Activated naive CD4-positive, alpha-beta T cell treated with anti-CD3 and anti-CD28 coated beads, Interleukin-2, amount 50 U/mL, for 16 hours (primary cell): ENCODE measurements around the gene CGB7.
"Not testable (repeated sequence)": the region's sequence is repeated elsewhere in the genome, so short reads cannot be mapped to it uniquely, and the experiment has no call there.

Source experiments
- DNase-seq: peaks from one replicate; pipeline ENCODE4 v3.0.0-alpha.2; 2020

The CGB7 gene

GRCh38 chr19:49039736-49040135, 17.8 kb downstream of the CGB7 start:
- DNase-seq: not testable (repeated sequence)

- not testable (repeated sequence) for DNase-seq
Measured at GRCh38 chr19:49038557-49039276, 18.8 kb downstream of the CGB7 start.

DNA sequence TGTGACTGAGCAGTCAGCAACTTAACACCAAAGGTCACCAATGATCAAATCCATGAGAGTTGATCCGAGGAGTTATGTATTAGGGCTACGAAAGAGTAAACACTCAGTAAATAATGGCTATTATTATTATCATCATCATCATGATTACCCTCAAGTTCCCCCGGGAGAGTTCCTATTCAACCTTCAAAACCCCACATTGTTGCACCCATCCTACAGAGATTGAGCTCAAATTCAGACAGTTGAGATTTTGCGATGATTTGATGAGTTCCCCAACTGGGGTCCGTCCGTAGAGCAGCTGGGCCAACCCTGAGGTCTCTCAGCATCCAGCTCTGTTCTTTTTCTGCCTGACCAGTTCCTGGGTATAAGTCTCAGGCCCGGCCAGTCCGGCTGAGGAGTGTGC, 19.4 kb downstream of the CGB7 start:
- DNase-seq: not testable (repeated sequence)

GRCh38 chr19:49036815-49037214, 20.7 kb downstream of the CGB7 start, which contains the start of gene CGB1:
CGB1 (minus strand) TSS chr19:49036895; CDS start chr19:49036711, 184 bp downstream.
- peak; percentile 45 for DNase-seq

GRCh38 chr19:49031642-49032301, 25.8 kb downstream of the CGB7 start, which contains the start of gene CGB2:
CGB2 (plus strand) TSS chr19:49031890; CDS start chr19:49032096, 206 bp downstream.
- peak; percentile 52 for DNase-seq

- not testable (repeated sequence) for DNase-seq
Measured at GRCh38 chr19:49030323-49030722, 27.2 kb downstream of the CGB7 start.

DNA sequence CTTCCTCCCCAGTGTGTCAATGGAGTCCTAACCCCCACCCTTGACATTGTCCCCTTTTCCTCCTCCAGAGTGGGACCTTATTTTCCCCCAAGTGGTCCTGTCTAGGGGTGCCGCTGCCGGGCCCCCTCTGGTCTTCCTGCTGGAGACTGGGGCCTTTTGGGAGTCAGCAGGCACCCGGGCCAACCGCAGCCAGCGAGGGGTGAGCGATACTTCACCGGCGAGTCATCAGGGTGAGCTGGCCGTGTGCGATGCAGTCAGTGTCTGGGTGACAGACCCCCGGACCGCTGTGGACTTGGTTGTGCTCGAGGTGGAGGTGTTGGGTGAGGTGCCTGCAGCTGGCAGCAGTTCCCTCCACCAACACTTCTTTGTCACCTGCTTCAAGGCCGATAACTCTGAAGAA, 27.8 kb downstream of the CGB7 start:
- not testable (repeated sequence) for DNase-seq

DNA sequence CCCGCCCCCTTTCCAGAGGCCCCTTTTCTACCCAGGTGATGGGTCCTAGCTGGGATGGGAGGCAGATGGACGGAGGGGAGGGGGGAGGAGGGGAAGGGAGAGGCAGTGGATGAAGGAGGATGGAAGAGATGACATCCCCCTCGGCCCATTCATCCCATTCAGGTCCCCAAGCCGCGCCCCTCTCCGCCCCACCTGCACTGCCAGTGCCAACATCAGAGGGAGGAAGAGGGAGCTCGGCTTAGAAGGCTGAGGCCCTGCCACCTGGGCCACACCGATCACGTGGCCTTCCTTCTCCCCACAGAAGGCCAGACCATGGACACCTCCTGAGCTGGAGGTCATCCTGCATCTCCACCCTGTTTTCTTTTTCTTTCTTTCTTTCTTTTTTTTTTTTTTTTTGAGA, 28.9 kb downstream of the CGB7 start:
- DNase-seq: not testable (repeated sequence)

DNA sequence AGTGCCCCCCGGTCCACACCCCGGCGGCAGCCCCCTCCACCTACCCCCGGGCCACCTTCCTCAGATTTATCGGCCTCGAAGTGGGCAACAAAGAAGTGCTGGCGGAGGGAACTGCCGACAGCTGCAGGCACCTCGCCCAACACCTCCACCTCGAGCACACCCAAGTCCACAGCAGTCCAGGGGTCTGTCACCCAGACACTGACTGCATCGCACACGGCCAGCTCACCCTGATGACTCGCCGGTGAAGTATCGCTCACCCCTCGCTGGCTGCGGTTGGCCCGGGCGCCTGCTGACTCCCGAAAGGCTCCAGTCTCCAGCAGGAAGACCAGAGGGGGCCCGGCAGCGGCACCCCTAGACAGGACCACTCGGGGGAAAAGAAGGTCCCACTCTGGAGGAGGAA, 31.9 kb downstream of the CGB7 start:
- DNase-seq: not testable (repeated sequence)

- DNase-seq: not testable (repeated sequence)
Measured at GRCh38 chr19:49025088-49025487, 32.5 kb downstream of the CGB7 start.

GRCh38 chr19:49024233-49024632, 33.3 kb downstream of the CGB7 start, which contains the start of gene CGB3:
CGB3 (minus strand) TSS chr19:49024333; CDS start chr19:49023971, 362 bp downstream.
- not testable (repeated sequence) for DNase-seq

DNA sequence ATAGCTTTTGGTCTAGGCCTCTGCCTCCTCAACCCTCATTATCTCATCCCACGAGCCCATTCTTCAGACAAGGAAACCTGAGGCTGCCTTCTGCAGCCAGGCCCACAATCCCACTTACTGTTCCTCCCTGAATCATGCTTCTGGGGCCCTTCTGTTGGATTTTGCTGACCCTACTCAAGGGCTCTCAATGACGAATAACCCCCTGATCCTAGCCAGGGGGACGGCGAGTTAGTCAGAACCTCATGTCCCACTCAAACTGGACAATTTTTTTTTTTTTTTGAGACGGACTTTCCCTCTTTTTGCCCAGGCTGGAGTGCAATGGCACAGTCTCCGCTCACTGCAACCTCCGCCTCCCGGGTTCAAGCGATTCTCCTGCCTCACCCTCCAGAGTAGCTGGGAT, 35.4 kb downstream of the CGB7 start:
- no peak for DNase-seq

DNA sequence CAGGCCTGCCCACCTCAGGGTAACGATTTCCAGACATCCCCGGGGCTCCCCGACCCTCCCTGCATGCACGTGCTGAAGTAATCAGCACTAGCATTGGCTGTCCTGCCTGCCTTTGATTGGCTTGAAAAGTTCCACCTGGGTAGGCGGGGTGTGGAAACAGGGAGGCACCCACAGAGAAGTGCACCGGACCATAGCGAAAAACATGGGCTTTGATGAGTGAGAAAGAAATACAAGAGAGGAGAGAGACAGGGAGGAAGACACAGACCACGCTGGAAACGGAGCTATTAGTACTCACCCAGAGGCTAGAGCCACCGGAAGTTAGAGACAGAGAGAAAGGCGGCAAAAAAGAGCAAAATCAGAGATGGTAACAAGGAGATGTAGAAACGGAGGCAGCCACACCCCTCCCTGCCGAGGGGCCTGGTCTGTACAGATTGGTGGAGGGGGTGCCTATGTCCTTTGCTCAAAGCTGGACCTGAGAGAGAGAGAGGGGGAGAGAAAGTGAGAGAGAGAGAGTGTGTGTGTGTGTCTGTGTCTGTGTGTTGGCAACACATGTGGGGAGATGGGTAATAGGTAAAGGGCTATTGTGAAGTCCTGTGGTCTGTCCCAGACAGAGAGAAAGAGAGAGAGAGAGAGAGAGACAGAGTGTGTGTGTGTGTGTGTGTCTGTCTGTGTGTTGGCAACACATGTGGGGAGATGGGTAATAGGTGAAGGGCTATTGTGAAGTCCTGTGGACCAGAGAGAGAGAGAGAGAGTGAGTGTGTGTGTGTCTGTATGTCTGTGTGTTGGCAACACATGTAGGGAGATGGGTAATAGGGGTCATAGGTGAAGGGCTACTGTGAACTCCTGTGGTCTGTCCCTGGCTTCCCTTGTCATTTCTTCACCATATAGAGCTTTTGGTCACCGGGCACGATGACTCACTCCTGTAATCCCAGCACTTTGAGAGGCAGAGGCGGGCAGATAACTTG, 36.3 kb downstream of the CGB7 start:
- DNase-seq: no peak

GRCh38 chr19:49020342-49020741, 37.2 kb downstream of the CGB7 start:
- DNase-seq: no peak

- peak; percentile 64 for DNase-seq
Measured at GRCh38 chr19:49019242-49019932, 38.2 kb downstream of the CGB7 start.

DNA sequence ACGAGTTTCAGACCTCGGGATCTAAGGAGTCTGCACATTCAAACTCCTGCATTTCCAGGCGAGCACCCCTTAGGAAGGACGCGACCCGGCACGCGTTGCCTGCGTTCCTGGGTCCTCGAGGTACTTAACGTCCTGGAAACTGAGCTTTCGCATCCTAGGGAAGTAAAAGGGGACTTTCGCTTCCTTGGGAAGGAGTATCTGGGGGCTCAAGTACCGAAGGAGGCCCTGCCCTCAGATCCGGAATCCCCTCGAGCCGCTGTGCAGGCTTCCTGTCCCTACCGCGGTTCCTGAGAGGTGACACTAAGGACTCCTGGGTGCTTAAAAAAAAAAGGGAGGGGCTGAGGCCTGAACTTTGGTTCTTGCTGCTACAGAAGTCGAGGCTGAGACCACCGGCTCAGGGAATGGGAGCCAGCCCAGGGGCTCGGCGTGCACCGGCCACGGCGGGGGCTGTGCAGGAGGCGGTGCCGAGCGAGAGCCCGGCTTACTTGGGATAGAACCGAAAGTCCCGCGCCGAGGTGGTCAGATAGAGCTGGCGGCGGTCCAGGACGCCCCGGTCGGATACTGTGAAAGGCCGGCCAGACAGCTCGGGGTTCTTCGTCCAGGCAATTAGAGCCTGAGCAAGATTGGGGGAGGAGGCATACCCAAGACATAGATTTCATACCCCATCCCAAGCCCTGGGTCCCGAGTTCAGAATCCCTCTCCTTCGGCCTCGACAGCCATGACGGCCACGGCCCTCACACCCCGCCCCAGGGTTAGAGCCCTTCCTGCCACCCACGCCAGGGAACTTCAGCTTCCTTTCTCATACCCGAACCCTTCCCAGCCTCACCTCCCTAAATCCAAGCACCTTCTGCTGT, 38.9 kb downstream of the CGB7 start:
- not testable (repeated sequence) for DNase-seq

DNA sequence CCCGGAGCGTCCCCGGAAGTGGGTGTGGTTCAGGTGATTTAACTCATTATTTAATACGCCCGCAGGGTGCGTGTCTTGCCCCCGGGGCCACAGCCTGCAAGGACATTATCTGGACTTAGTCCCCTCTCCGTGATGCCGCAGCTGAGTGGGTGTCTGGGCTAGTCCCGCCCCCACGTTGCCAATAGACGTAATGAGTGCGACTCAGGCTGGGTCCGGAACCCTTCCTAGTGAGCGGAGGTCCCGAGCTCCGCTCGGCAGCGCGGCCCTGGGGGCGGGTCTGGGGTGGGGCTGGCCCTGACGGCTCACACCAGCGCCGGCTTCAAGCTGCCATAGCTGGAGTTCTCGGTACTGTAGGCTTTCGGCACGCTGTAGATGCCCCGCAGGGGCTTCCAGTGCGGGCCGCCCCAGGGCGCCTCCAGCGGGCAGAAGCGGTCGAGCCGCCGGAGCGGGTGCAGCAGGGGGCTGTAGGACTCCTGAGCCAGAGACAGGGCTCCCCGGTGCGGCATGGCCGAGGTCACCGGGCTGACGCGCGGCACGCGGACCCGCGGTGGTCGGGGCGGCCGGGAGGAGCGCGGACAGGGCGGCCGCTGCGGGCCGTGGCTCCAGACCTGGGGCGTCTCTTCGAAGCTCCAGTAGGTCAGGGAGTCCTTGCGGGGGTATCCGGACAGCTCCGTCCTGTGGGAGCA, 39.7 kb downstream of the CGB7 start:
- DNase-seq: peak; percentile 68

DNA sequence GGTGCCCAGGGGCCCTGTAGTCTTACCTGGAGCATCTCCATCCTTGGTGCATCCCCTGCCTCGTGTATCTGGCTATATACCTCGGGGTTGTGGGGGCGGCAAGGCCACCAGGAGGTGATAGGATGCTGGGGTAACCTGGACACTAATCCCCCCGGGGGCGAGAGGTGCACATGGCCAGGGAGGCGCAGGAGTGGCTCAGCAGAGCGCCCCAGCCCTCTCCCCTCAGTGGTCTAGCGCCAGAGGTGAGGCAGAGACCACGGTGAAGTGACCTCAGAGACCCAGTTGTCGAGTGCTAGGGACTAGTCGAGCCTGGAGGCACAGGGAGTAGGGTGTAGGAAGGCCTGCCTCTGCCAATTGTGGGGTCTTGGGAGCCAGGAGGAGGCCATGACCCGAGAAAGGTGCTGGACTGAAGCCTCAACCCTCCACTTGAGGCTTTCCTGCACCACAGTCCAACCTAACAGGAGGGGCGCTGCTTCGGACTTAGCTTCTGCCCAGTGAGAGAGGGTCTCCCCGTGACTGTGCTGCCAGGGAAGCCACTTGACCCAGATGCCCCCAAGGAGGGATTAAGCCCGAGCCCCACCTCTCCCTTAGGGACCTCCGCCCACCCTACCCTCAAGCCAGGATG, 40.4 kb downstream of the CGB7 start, which contains the start of gene LHB:
Gene LHB, minus strand, starts transcription at position 51 of the 625 bp plus-strand sequence. Its CDS starts 10 bp downstream, at position 41.
- DNase-seq: no peak

DNA sequence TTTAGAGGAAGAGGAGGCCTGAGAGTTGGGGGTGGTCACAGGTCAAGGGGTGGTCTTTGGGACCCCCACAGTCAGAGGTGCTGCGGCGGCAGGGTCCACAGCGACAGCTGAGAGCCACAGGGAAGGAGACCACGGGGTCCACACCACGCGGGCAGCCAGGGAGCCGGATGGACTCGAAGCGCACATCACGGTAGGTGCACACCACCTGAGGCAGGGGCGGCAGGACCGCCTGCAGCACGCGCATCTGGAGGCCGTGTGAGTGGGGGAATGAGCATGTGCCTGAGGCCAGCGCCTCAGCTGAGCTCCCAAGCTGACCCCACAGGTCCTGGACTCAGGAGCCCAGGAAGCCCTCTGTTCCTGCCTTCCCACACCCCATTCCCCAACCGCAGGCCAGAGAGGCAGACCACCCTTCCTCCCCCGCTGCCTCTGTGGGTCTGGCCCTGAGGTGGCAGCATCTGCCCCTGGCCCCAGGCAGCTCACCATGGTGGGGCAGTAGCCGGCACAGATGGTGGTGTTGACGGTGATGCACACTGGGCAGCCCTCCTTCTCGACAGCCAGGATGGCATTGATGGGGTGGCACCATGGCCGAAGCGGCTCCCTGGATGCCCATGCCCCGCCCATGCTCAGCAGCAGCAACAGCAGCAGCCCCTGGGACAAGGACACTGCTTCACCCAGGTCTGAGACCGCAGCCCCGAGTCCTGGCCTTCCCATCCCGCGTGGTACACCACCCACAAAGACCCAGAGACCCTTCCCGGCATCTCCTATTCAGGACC, 41.3 kb downstream of the CGB7 start:
- no peak for DNase-seq
